Ovary (tissue), 9 donors: Measurements from ENCODE around the gene SORL1. TPM values are rescaled to one million over a fixed set of nuclear protein-coding genes. Genes with fewer than 3 reads are reported as not detected.

Source experiments
- DNase-seq, 5 donors: peaks; one replicate each; pipeline ENCODE4 v3.0.0-alpha.2; 2019 to 2020
- H3K27ac ChIP-seq, 2 donors: fragments of 200-600 bp; one replicate each; pipeline versions ENCODE4 v1.5.1 to v1.8.0; 2019 to 2022
- H3K27me3 ChIP-seq: fragments of 200-600 bp; one replicate; pipeline ENCODE4 v1.8.0; 2022
- H3K36me3 ChIP-seq: fragments of 200-600 bp; sonication (generic); one replicate; pipeline ENCODE4 v1.5.1; 2019
- H3K4me1 ChIP-seq: one replicate; pipeline ENCODE4 v1.8.1; 2013; ENCODE audit warnings: mild to moderate bottlenecking, moderate library complexity; ENCODE audit not compliant: insufficient read depth
- H3K4me3 ChIP-seq: fragments of 200-600 bp; sonication (generic); one replicate; pipeline ENCODE4 v1.5.1; 2017
- H3K9me3 ChIP-seq, 2 donors: fragments of 200-600 bp in 1 of 2; sonication (generic) in 1 of 2; one replicate each; pipeline versions ENCODE4 v1.5.1 to v1.8.1; 2013 to 2019; ENCODE audit warnings: mild to moderate bottlenecking in 1 of 2, moderate library complexity in 1 of 2
- CTCF ChIP-seq, 3 donors: fragments of 450-650 bp in 2 of 3; fragments of 200-600 bp in 1 of 3; IDR thresholded peaks; one replicate each; pipeline versions ENCODE4 v1.5.1 to v1.8.0; 2016 to 2022; ENCODE audit warnings: antibody characterized with exemption in 3 of 3, mild to moderate bottlenecking in 1 of 3
- EP300 ChIP-seq: sonication (generic); formaldehyde crosslinking; IDR thresholded peaks from one replicate; pipeline ENCODE4 v1.6.1; 2017; ENCODE audit warnings: antibody characterized with exemption
- POLR2A ChIP-seq: fragments of 450-650 bp; IDR thresholded peaks from one replicate; pipeline ENCODE4 v1.6.1; 2017; ENCODE audit warnings: antibody characterized with exemption, mild to moderate bottlenecking, moderate library complexity
- WGBS, 3 donors: extraction: QIAGEN DNeasy Blood & Tissue Kit in 1 of 3; methylation state at CpG; one replicate each; pipeline versions ENCODE4 v1.1.5 to v1.1.7; 2013 to 2017; 5-methylcytosine and 5-hydroxymethylcytosine counted together
- intact Hi-C, 4 donors: fragments of 100-400 bp; cut with DNase I; formaldehyde crosslinking; loops; one replicate each; pipeline versions ENCODE4 v1.11.0 to v1.15.1; 2022 to 2023
- polyA plus RNA-seq, 2 donors: library from polyadenylated mRNA; stranded (reverse); fragments of 200-250 nt in 1 of 2; fragments of 350-450 nt in 1 of 2; fragmentation: Illumina TruSeq in 1 of 2; extraction: RNeasy Lipid Tissue Mini Kit (QIAGEN cat#74804) in 1 of 2; gene quantifications; one replicate each; pipeline ENCODE4 v1.2.3, GENCODE V29; 2013 to 2014
- total RNA-seq, 7 donors: library from RNA; depleted of rRNA in 2 of 7; stranded (reverse); fragments of >200 nt in 2 of 7; fragmentation: NEBNext Ultra II Directional in 3 of 7; extraction: Animal tissue kit (Norgen Biotek cat#: 25700) in 3 of 7; gene quantifications; one replicate each; pipeline versions ENCODE4 v1.1.0 to v1.2.4, GENCODE V29; 2016 to 2023
- donor health status: DM: no; HTN: no; CAD: no; lungs with moderate emphysema.
- donor health status: DM: no; HTN: no; CAD: no.
- donor health status: Bipolar disorder and iron deficiency.
- donor health status: DM: yes; HTN: yes; CAD: no.
- donor health status: DM: no; HTN: no; CAD: no.
- donor health status: DM: yes; HTN: yes; CAD: no.

SORL1 gene
- total and polyA plus RNA-seq, 9 donors, result 2.9 to 64.5 (median 23.4) TPM

- WGBS, 3 donors, result 29 to 33% (median 30%) methylated on average over 22 of the region's 22 CpGs
- Histone ChIP-seq H3K9me3 (no peaks in the 10 kb centered on the region), H3K4me1 (peaks cover 3% of the 10 kb centered on the region), H3K36me3 (no peaks in the 10 kb centered on the region), H3K4me3 (peak overlapping the region; percentile 80), H3K27me3 (no peaks in the 10 kb centered on the region), H3K27ac (no peak overlapping the region)
- intact Hi-C loops, result loop anchor here in 2 of 4 donors (5.0 to 10.0 kb wide), 3 partner anchors 83 to 143 kb away; no protein-coding TSS in a partner anchor
- DNase-seq, result no peak
- TF ChIP-seq EP300 (no peak), CTCF (IDR thresholded peaks at IDR 0.05) (no peak), POLR2A (no peak)
Measured at GRCh38 chr11:121451178-121451985, 732 bp upstream of the SORL1 start.

- no peak for DNase-seq
- 1 to 3% (median 3%) methylated on average over 21 of the region's 21 CpGs for WGBS, 3 donors
- Histone ChIP-seq H3K27me3 (no peaks in the 10 kb centered on the region), H3K4me1 (peaks cover 3% of the 10 kb centered on the region), H3K9me3 (no peaks in the 10 kb centered on the region), H3K4me3 (peak within 1 kb of the TSS; percentile 80), H3K36me3 (no peaks in the 10 kb centered on the region), H3K27ac (no peak within 1 kb of the TSS)
- intact Hi-C loops, result loop anchor here in 2 of 4 donors (5.0 to 10.0 kb wide), 3 partner anchors 82 to 142 kb away; no protein-coding TSS in a partner anchor
- TF ChIP-seq EP300, result no peak
- no peak for TF ChIP-seq POLR2A
- no peak for TF ChIP-seq CTCF (IDR thresholded peaks at IDR 0.05)
Measured at GRCh38 chr11:121452609-121453150, 566 bp downstream of the SORL1 start, which contains the start of gene SORL1-AS1. TSS of gene SORL1-AS1 (minus strand) at chr11:121452967.

GRCh38 chr11:121453589-121454299 is 1.6 kb downstream of the SORL1 start:
- TF ChIP-seq EP300 (no peak), POLR2A (no peak)
- Histone ChIP-seq H3K27ac (no peak overlapping the region), H3K9me3 (no peaks in the 10 kb centered on the region), H3K4me3 (no peak overlapping the region), H3K4me1 (peaks cover 3% of the 10 kb centered on the region), H3K27me3 (no peaks in the 10 kb centered on the region), H3K36me3 (no peaks in the 10 kb centered on the region)
- WGBS, 3 donors, result 71 to 80% (median 75%) methylated on average over 6 of the region's 6 CpGs
- DNase-seq, result no peak
- intact Hi-C loops, result loop anchor here in 2 of 4 donors (5.0 to 10.0 kb wide), 3 partner anchors 81 to 141 kb away; no protein-coding TSS in a partner anchor

- intact Hi-C loops, result loop anchor here in 2 of 4 donors (10.0 kb wide), 2 partner anchors 80 to 140 kb away; no protein-coding TSS in a partner anchor
- 91 to 98% (median 95%) methylated on average over 3 of the region's 3 CpGs for WGBS, 3 donors
Measured at GRCh38 chr11:121455115-121455514, 3.0 kb downstream of the SORL1 start.

More at GRCh38 chr11:121455115-121455514, 3.0 kb downstream of the SORL1 start:
- Histone ChIP-seq H3K9me3 (no peaks in the 10 kb centered on the region), H3K4me3 (no peak overlapping the region), H3K27ac (no peak overlapping the region), H3K4me1 (peaks cover 3% of the 10 kb centered on the region), H3K27me3 (no peaks in the 10 kb centered on the region), H3K36me3 (no peaks in the 10 kb centered on the region)
- TF ChIP-seq CTCF (IDR thresholded peaks at IDR 0.05), result no peak
- TF ChIP-seq POLR2A, result no peak
- no peak for TF ChIP-seq EP300
- no peak for DNase-seq
